HL-60 (cell line): ENCODE measurements around the gene AGO1.
A peak's percentile ranks its signal among the peaks of the same experiment; 100 is the strongest.

ENCODE experiments used
- DNase-seq, 2 experiments: peaks; one replicate each; pipeline ENCODE4 v3.0.0-alpha.2; 2010 to 2020; ENCODE audit warnings: low read depth in 1 of 2, low spot score in 1 of 2
- H3K27ac ChIP-seq: fragments of 250-450 bp; sonication (Bioruptor Pico); replicated peaks from 2 replicates; pipeline ENCODE4 v1.5.1; 2020; ENCODE audit warnings: mild to moderate bottlenecking, moderate library complexity
- H3K27me3 ChIP-seq: fragments of 250-450 bp; sonication (Bioruptor Pico); 2 replicates; pipeline ENCODE4 v1.5.1; 2021; ENCODE audit warnings: mild to moderate bottlenecking, moderate library complexity; ENCODE audit not compliant: insufficient read depth, poor library complexity, severe bottlenecking
- H3K4me3 ChIP-seq: replicated peaks from 2 replicates; pipeline ENCODE4 v1.5.1; 2011; ENCODE audit warnings: mild to moderate bottlenecking, control low read depth, low read length; ENCODE audit not compliant: insufficient read depth
- CTCF ChIP-seq: IDR thresholded peaks from one replicate; pipeline ENCODE4 v1.5.1; 2011; ENCODE audit warnings: low read length, control low read depth, inconsistent platforms; ENCODE audit not compliant: insufficient read depth
- GABPA ChIP-seq: IDR thresholded peaks from 2 replicates; pipeline ENCODE4 v1.6.1; 2012; ENCODE audit warnings: low read depth
- POLR2AphosphoS5 ChIP-seq: IDR thresholded peaks from 2 replicates; pipeline ENCODE4 v1.6.1; 2012; ENCODE audit warnings: low read depth
- SPI1 ChIP-seq: IDR thresholded peaks from 2 replicates; pipeline ENCODE4 v1.6.1; 2012; ENCODE audit warnings: low read depth, mild to moderate bottlenecking, borderline replicate concordance
- TF ChIP-seq, protein P1 (sequence below): IDR thresholded peaks from 2 replicates; pipeline ENCODE4 v1.6.1; 2012; ENCODE audit warnings: low read depth; ENCODE audit not compliant: insufficient replicate concordance

The AGO1 gene

GRCh38 chr1:35881850-35882273, 1.1 kb upstream of the AGO1 start:
- Histone ChIP-seq H3K4me3 (no peak overlapping the region), H3K27me3 (no peaks in the 10 kb centered on the region), H3K27ac (no peak overlapping the region)
- DNase-seq, result no peak
- TF ChIP-seq SPI1 (no peak), CTCF (no peak), GABPA (no peak), POLR2AphosphoS5 (no peak)
- TF ChIP-seq, protein P1, sequence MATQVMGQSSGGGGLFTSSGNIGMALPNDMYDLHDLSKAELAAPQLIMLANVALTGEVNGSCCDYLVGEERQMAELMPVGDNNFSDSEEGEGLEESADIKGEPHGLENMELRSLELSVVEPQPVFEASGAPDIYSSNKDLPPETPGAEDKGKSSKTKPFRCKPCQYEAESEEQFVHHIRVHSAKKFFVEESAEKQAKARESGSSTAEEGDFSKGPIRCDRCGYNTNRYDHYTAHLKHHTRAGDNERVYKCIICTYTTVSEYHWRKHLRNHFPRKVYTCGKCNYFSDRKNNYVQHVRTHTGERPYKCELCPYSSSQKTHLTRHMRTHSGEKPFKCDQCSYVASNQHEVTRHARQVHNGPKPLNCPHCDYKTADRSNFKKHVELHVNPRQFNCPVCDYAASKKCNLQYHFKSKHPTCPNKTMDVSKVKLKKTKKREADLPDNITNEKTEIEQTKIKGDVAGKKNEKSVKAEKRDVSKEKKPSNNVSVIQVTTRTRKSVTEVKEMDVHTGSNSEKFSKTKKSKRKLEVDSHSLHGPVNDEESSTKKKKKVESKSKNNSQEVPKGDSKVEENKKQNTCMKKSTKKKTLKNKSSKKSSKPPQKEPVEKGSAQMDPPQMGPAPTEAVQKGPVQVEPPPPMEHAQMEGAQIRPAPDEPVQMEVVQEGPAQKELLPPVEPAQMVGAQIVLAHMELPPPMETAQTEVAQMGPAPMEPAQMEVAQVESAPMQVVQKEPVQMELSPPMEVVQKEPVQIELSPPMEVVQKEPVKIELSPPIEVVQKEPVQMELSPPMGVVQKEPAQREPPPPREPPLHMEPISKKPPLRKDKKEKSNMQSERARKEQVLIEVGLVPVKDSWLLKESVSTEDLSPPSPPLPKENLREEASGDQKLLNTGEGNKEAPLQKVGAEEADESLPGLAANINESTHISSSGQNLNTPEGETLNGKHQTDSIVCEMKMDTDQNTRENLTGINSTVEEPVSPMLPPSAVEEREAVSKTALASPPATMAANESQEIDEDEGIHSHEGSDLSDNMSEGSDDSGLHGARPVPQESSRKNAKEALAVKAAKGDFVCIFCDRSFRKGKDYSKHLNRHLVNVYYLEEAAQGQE, result peak; percentile 86

GRCh38 chr1:35882586-35882944, 444 bp upstream of the AGO1 start:
- TF ChIP-seq, protein P1, result no peak
- no peak for TF ChIP-seq SPI1
- no peak for TF ChIP-seq CTCF
- DNase-seq, result no peak
- Histone ChIP-seq H3K4me3 (no peak overlapping the region), H3K27ac (no peak overlapping the region), H3K27me3 (no peaks in the 10 kb centered on the region)

GRCh38 chr1:35883635-35884101, 659 bp downstream of the AGO1 start:
- no peak for TF ChIP-seq GABPA
- no peak for TF ChIP-seq CTCF
- TF ChIP-seq, protein P1, result no peak
- no peak for TF ChIP-seq POLR2AphosphoS5
- no peak for TF ChIP-seq SPI1
- H3K27me3 ChIP-seq, result no peaks in the 10 kb centered on the region
- peak overlapping the region; percentile 98 for H3K4me3 ChIP-seq
- DNase-seq, result no peak
- H3K27ac ChIP-seq, result peak overlapping the region; percentile 66
